HS-27A (cell line): ENCODE data around the gene RAI1.

Source experiments
- DNase-seq: peaks from one replicate; pipeline ENCODE4 v3.0.0-alpha.2; 2012; ENCODE audit warnings: low read depth, missing footprints

The RAI1 gene

GRCh38 chr17:17749025-17749772, 67.9 kb downstream of the RAI1 start:
- DNase-seq: no peak

- DNase-seq: no peak
These were observed 68.7 kb downstream of the RAI1 start for GRCh38 chr17:17749921-17750320.

GRCh38 chr17:17750881-17751280, 69.6 kb downstream of the RAI1 start:
- no peak for DNase-seq

GRCh38 chr17:17751489-17752088, 70.3 kb downstream of the RAI1 start:
- no peak for DNase-seq

GRCh38 chr17:17752089-17752820, 71.0 kb downstream of the RAI1 start:
- peak; percentile 77 for DNase-seq

- DNase-seq: no peak
These were observed 71.6 kb downstream of the RAI1 start for GRCh38 chr17:17752821-17753321.

GRCh38 chr17:17754719-17755686, 73.7 kb downstream of the RAI1 start:
- no peak for DNase-seq

GRCh38 chr17:17755715-17756114, 74.5 kb downstream of the RAI1 start:
- no peak for DNase-seq

GRCh38 chr17:17757391-17757791, 76.1 kb downstream of the RAI1 start:
- no peak for DNase-seq

- no peak for DNase-seq
These were observed 76.9 kb downstream of the RAI1 start for GRCh38 chr17:17757956-17758845.

GRCh38 chr17:17758941-17759563, 77.8 kb downstream of the RAI1 start:
- DNase-seq: no peak

- no peak for DNase-seq
These were observed 79.1 kb downstream of the RAI1 start for GRCh38 chr17:17760350-17760749.

- DNase-seq: no peak
These were observed 79.8 kb downstream of the RAI1 start for GRCh38 chr17:17760872-17761550.

GRCh38 chr17:17761894-17762743, 80.9 kb downstream of the RAI1 start:
- no peak for DNase-seq

GRCh38 chr17:17762744-17763105, 81.5 kb downstream of the RAI1 start:
- DNase-seq: no peak

- DNase-seq: no peak
These were observed 81.9 kb downstream of the RAI1 start for GRCh38 chr17:17763136-17763535.

- no peak for DNase-seq
These were observed 82.5 kb downstream of the RAI1 start for GRCh38 chr17:17763734-17764133.

- DNase-seq: no peak
These were observed 84.3 kb downstream of the RAI1 start for GRCh38 chr17:17765359-17766076.
